HG03039 (cell line): ENCODE measurements around the gene MAP4K4.
"Not testable (repeated sequence)": the region's sequence is repeated elsewhere in the genome, so short reads cannot be mapped to it uniquely, and the experiment has no call there.

Experiments used
- ATAC-seq: cut with Tn5 transposase; IDR thresholded peaks from one replicate; pipeline ENCODE4 v1.9.1; 2021; ENCODE audit warnings: mild to moderate bottlenecking, moderate library complexity; ENCODE audit not compliant: unreplicated experiment

MAP4K4 gene

GRCh38 chr2:101897301-101897700 is 199.8 kb downstream of the MAP4K4 start:
- ATAC-seq: no peak

GRCh38 chr2:101899265-101899664 is 201.8 kb downstream of the MAP4K4 start:
- ATAC-seq: no peak

- ATAC-seq: no peak
Measured at GRCh38 chr2:101899871-101900270, 202.4 kb downstream of the MAP4K4 start.

- no peak for ATAC-seq
Measured at GRCh38 chr2:101900375-101900774, 202.9 kb downstream of the MAP4K4 start.

- no peak for ATAC-seq
Measured at GRCh38 chr2:101901241-101901640, 203.7 kb downstream of the MAP4K4 start.

DNA sequence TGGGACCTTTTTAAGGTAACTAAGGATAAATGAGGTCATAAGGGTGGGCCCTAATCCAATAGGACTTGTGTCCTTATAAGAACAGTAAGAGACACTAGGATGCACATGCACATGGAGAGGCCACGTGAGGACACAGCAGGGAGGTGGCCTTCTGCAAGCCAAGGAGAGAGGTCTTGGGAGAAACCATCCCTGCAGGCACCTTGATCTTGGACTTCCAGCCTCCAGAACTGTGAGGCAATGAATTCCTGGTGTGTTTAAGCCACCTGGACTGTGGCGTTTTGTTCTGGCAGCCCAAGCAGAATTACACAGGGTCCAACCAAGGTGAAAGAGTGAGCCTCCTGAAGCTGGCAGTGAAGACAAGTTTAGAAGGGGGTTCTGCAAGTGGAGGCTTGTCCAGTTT is 204.7 kb downstream of the MAP4K4 start:
- ATAC-seq: no peak

GRCh38 chr2:101904916-101905315 is 207.4 kb downstream of the MAP4K4 start:
- no peak for ATAC-seq

- no peak for ATAC-seq
Measured at GRCh38 chr2:101905746-101906336, 208.3 kb downstream of the MAP4K4 start.

DNA sequence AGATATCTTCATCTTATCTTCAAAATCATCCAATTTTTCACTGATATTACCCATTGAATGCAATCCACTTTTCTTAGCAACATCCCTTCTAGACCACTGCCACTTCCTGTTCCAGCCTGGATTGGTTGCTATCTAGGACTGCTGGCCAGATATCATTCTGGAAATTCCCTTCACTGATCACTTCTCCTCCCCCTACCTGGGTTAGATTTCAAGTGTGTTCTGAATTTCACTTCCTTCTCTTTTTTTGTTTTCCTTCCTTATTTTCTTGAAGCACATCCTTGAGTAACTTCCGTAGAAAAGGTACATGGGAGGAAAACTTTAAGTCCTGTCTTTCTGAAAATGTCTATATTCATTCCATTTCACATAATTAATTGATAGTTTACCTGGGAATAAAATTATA is 212.3 kb downstream of the MAP4K4 start:
- no peak for ATAC-seq

- ATAC-seq: peak; percentile 68
Measured at GRCh38 chr2:101912545-101912944, 215.0 kb downstream of the MAP4K4 start.

DNA sequence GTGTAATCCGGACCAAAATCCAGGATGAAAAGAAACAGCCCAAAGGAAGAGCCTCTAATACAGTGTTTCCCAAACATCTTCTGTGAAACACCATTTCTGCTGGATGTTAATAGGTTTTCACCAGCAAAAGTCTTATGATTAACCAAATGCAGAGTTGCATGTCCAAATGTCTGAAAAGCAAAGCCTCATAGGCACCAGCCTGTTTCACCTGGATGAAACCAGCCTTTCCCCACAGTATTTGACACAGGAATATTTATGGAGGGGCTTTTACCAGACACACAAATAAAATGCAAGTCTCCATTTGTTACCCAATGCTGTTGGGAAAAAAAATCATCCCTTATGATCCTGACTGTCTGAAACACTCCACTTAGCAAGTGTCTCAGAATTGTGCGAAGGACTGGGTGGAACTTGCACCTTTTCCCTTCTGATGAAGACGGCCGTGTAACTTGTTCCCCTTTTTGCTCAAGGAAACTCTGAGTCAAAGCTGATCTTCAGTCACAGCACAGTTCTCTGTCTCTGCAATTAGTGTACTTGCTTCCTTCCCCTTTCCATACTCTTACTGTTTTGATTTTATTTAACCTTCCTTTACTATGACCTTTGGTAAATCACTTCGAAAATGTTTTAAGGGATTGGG is 223.9 kb downstream of the MAP4K4 start:
- ATAC-seq: no peak

- no peak for ATAC-seq
Measured at GRCh38 chr2:101921953-101922325, 224.4 kb downstream of the MAP4K4 start.

DNA sequence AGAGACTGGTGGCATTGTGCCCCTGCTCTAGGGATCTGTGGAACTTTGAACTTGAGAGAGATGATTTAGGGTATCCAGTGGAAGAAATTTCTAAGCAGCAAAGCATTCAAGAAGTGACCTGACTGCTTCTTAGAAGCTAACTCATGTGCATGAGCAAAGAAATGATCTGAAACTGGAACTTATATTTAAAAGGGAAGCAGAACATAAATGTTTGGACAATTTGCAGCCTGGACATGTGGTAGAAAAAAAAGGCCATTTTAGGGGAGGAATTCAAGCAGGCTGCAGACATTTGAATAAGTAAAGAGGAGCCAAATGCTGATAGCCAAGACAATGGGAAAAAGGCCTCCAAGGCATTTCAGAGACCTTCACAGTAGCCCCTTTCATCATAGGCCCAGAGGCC is 226.8 kb downstream of the MAP4K4 start:
- not testable (repeated sequence) for ATAC-seq

GRCh38 chr2:101930019-101930418 is 232.5 kb downstream of the MAP4K4 start:
- ATAC-seq: no peak

DNA sequence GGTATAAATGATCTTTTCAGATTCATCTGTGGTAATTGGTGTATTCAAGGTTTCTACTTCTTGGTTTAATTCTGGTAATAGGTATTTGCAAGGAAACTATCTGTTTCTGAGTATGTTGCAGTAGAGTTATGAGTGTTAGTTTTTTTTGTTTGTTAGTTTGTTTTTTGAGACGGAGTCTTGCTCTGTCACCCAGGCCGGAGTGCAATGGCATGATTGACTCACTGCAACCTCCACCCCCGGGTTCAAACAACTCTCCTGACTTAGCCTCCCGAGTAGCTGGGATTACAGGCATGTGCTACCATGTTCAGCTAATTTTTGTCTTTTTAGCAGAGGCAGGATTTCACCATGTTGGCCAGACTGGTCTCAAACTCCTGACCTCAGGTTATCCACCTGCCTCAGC is 233.3 kb downstream of the MAP4K4 start:
- ATAC-seq: no peak

DNA sequence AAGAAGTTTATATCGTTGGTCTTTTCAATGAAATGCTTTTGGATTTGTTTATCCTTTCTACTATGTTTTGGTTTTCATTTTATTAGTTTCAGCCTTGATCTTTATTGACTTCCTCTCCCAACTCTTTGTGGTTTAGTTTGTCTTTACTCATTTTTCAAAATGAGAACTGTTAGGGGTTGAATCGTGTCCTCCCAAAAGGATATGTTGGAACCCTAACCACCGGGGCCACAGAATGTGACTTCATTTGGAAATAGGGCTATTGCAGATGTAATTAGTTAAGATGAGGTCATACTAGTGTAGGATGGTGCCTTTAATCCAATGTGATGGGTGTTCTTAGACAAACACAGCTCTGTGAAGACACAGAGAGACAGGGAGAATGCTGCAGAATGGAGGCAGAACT is 233.9 kb downstream of the MAP4K4 start:
- no peak for ATAC-seq

- ATAC-seq: not testable (repeated sequence)
Measured at GRCh38 chr2:101935764-101936163, 238.3 kb downstream of the MAP4K4 start.

GRCh38 chr2:101942851-101943250 is 245.3 kb downstream of the MAP4K4 start:
- ATAC-seq: no peak
